ENCODE data around the gene AUTS2.

GRCh38 chr7:69883399-69883891 lies 285.2 kb downstream of the AUTS2 start:
- TF ChIP-seq EZH2 (IDR thresholded peaks at IDR 0.05; ENCODE audit: insufficient read depth, poor library complexity, severe bottlenecking), result no peak
- TF ChIP-seq EZH2phosphoT487 (IDR thresholded peaks at IDR 0.05; ENCODE audit: insufficient read depth, low read depth), result no peak

All from GM23248 (cell line).